ENCODE data around the gene CCDC87. TPM values are rescaled to one million over a fixed set of nuclear protein-coding genes. Genes with fewer than 3 reads are reported as not detected.
"Not testable (repeated sequence)": the region's sequence is repeated elsewhere in the genome, so short reads cannot be mapped to it uniquely, and the experiment has no call there.

The CCDC87 gene
- polyA plus RNA-seq, 1 experiment = 0.19 TPM

DNA sequence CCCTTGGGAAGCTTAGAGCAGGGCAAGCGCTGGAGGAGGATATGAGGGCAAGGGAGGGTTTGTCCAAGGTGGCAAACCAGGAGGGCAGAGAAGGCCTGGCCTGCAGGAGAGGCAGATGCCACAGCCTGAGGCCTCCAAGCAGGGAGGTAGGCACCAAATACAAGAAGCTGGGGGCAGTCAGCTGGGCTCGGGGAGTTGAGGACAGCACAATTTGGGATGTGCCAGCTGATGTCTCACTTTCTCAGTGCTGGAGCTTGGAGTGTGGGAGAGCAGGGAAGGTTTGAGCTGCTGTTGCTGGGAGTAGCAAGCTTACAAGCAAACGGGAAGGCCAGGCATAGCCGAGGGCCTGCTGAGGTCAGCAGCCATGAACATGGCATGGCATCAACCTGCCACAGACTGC lies 51.0 kb downstream of the CCDC87 start:
- no peak for DNase-seq (ENCODE audit: low read depth, low spot score)
- TF ChIP-seq, protein P1, sequence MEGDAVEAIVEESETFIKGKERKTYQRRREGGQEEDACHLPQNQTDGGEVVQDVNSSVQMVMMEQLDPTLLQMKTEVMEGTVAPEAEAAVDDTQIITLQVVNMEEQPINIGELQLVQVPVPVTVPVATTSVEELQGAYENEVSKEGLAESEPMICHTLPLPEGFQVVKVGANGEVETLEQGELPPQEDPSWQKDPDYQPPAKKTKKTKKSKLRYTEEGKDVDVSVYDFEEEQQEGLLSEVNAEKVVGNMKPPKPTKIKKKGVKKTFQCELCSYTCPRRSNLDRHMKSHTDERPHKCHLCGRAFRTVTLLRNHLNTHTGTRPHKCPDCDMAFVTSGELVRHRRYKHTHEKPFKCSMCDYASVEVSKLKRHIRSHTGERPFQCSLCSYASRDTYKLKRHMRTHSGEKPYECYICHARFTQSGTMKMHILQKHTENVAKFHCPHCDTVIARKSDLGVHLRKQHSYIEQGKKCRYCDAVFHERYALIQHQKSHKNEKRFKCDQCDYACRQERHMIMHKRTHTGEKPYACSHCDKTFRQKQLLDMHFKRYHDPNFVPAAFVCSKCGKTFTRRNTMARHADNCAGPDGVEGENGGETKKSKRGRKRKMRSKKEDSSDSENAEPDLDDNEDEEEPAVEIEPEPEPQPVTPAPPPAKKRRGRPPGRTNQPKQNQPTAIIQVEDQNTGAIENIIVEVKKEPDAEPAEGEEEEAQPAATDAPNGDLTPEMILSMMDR (IDR thresholded peaks at IDR 0.05; ENCODE audit: low read depth, low read length) = no peak
- ChIA-PET POLR2A (interaction anchor here (0.5 kb wide), 1 partner anchor 112 kb away, joined by 5 read pairs; no protein-coding TSS in a partner anchor), CTCF (no interaction called here)
- Histone ChIP-seq H3K9me3 (ENCODE audit: control insufficient read depth, insufficient read depth, low read length) (no peaks in the 10 kb centered on the region; the same call in 1 of the 2 replicates), H3K4me3 (ENCODE audit: low read depth, low read length) (no peak overlapping the region), H3K27me3 (ENCODE audit: control insufficient read depth, insufficient read depth, low read length) (peaks cover 4% of the 10 kb centered on the region), H3K27ac (ENCODE audit: low read depth, low read length) (no peak overlapping the region)

DNA sequence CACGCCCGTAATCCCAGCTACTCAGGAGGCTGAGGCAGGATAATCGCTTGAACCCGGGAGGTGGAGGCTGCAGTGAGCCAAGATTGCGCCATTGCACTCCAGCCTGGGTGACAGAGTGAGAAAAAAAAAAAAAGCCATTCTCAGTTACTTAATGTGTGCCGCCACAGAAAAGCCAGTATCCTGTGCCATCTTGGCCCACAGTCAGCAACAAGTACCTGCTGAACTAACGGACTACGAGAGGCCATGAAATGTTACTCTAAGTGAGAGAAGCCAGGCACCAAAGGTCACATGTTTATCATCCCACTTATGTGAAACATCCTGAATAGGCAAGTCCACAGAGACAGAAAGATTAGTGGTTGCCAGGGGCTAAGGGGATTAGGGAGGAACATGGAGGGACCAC lies 52.3 kb downstream of the CCDC87 start:
- DNase-seq (ENCODE audit: low read depth, low spot score); H3K4me3 ChIP-seq (ENCODE audit: low read depth, low read length); H3K9me3 ChIP-seq (ENCODE audit: control insufficient read depth, insufficient read depth, low read length); H3K27me3 ChIP-seq (ENCODE audit: control insufficient read depth, insufficient read depth, low read length); CTCF ChIA-PET: not testable (repeated sequence)
- H3K27ac ChIP-seq (ENCODE audit: low read depth, low read length) = peak overlapping the region; percentile 11
- POLR2A ChIA-PET = interaction anchor here (0.7 kb wide), 2 partner anchors 17 to 211 kb away, joined by 4 to 7 read pairs; no protein-coding TSS in a partner anchor

Small RNA genes within 50 kb of the gene (small RNA-seq; reads per million reads assigned to genes)
- not detected for gene RNU4-39P (ENCODE audit: insufficient read length, low read depth)

Other genes starting within 250 kb of the CCDC87 start
- gene BRMS1, start 248.0 kb downstream of the CCDC87 start, polyA plus RNA-seq (2011; rRNA removed) = 35.2 and 39.3 TPM in 2 replicates
- gene B4GAT1, start 245.4 kb downstream of the CCDC87 start, polyA plus RNA-seq (2011; rRNA removed) = 15.9 and 17.7 TPM in 2 replicates
- 0.16 and 0.46 TPM in 2 replicates for gene SLC29A2, start 221.3 kb downstream of the CCDC87 start, polyA plus RNA-seq (2011; rRNA removed)
- gene NPAS4, start 172.0 kb downstream of the CCDC87 start, polyA plus RNA-seq (2011; rRNA removed) = 0.12 and 0.14 TPM in 2 replicates
- 43.1 and 55.1 TPM in 2 replicates for gene MRPL11, start 154.2 kb downstream of the CCDC87 start, polyA plus RNA-seq (2011; rRNA removed)
- 4.6 and 5.6 TPM in 2 replicates for gene PELI3, start 126.2 kb downstream of the CCDC87 start, polyA plus RNA-seq (2011; rRNA removed)
- 54.6 and 60.2 TPM in 2 replicates for gene DPP3, start 112.6 kb downstream of the CCDC87 start, polyA plus RNA-seq (2011; rRNA removed)
- 17.7 and 21.1 TPM in 2 replicates for gene BBS1, start 82.4 kb downstream of the CCDC87 start, polyA plus RNA-seq (2011; rRNA removed)
- gene ZDHHC24, start 47.0 kb downstream of the CCDC87 start, polyA plus RNA-seq (2011; rRNA removed) = 6.2 and 6.8 TPM in 2 replicates
- gene ACTN3, start 46.2 kb downstream of the CCDC87 start, polyA plus RNA-seq (2011; rRNA removed) = 0.11 TPM in 2 replicates
- gene CTSF, start 24.5 kb downstream of the CCDC87 start, polyA plus RNA-seq (2011; rRNA removed) = 24.3 and 28.1 TPM in 2 replicates
- gene CCS, start 122 bp upstream of the CCDC87 start, polyA plus RNA-seq (2011; rRNA removed) = 26.7 and 30.3 TPM in 2 replicates
- gene RBM14, start 23.6 kb upstream of the CCDC87 start, polyA plus RNA-seq (2011; rRNA removed) = 21.4 and 25.0 TPM in 2 replicates
- gene RBM4, start 45.6 kb upstream of the CCDC87 start, polyA plus RNA-seq (2011; rRNA removed) = 234 and 272 TPM in 2 replicates
- gene RBM4B, start 84.8 kb upstream of the CCDC87 start, polyA plus RNA-seq (2011; rRNA removed) = 37.4 and 43.8 TPM in 2 replicates
- gene SPTBN2, start 136.2 kb upstream of the CCDC87 start, polyA plus RNA-seq (2011; rRNA removed) = 0.09 and 0.21 TPM in 2 replicates